Testis (tissue), 5 donors: ENCODE data around the gene OR2AT4. TPM values are rescaled to one million over a fixed set of nuclear protein-coding genes. Genes with fewer than 3 reads are reported as not detected.

ENCODE experiments used
- DNase-seq: peaks from one replicate; pipeline ENCODE4 v3.0.0-alpha.2; 2019
- H3K27ac ChIP-seq, 2 donors: fragments of 200-600 bp; sonication (generic); one replicate each; pipeline ENCODE4 v1.5.1; 2019
- H3K27me3 ChIP-seq: fragments of 200-600 bp; sonication (generic); one replicate; pipeline ENCODE4 v1.5.1; 2019
- H3K36me3 ChIP-seq: fragments of 200-600 bp; sonication (generic); one replicate; pipeline ENCODE4 v1.5.1; 2017; ENCODE audit warnings: low read depth; ENCODE audit errors: missing control alignments
- H3K4me1 ChIP-seq: fragments of 200-600 bp; sonication (generic); one replicate; pipeline ENCODE4 v1.5.1; 2019
- H3K4me3 ChIP-seq, 2 donors: fragments of 200-600 bp; sonication (generic); one replicate each; pipeline ENCODE4 v1.5.1; 2017 to 2019
- H3K9me3 ChIP-seq: fragments of 200-600 bp; sonication (generic); one replicate; pipeline ENCODE4 v1.5.1; 2017
- CTCF ChIP-seq, 3 experiments: fragments of 450-650 bp in 2 of 3; fragments of 200-600 bp in 1 of 3; sonication (generic) in 1 of 3; IDR thresholded peaks; one replicate each; pipeline ENCODE4 v1.5.1; 2016 to 2019; ENCODE audit warnings: antibody characterized with exemption in 3 of 3, mild to moderate bottlenecking in 2 of 3, moderate library complexity in 1 of 3
- POLR2A ChIP-seq: fragments of 450-650 bp; IDR thresholded peaks from one replicate; pipeline ENCODE4 v1.6.1; 2017; ENCODE audit warnings: antibody characterized with exemption, mild to moderate bottlenecking, moderate library complexity
- WGBS, 2 donors: methylation state at CpG; one replicate each; pipeline ENCODE4 v1.1.5; 2018; 5-methylcytosine and 5-hydroxymethylcytosine counted together
- intact Hi-C: fragments of 100-400 bp; cut with DNase I; formaldehyde crosslinking; loops from one replicate; pipeline ENCODE4 v1.15.1; 2023; ENCODE audit warnings: low total_unique reads
- long read RNA-seq, 2 donors: transcript quantifications; one replicate each; lab custom pipeline, GENCODE V29; 2026
- polyA plus RNA-seq: library from polyadenylated mRNA; stranded (reverse); fragments of 350-450 nt; fragmentation: Illumina TruSeq; extraction: RNeasy Lipid Tissue Mini Kit (QIAGEN cat#74804); gene quantifications from one replicate; pipeline ENCODE4 v1.2.3, GENCODE V29; 2014; ENCODE audit warnings: low read depth, low replicate concordance; ENCODE audit not compliant: insufficient read depth
- total RNA-seq, 2 donors: library from RNA; depleted of rRNA; stranded (reverse); fragments of >200 nt; gene quantifications; one replicate each; pipeline ENCODE4 v1.2.3, GENCODE V29; 2016

OR2AT4 gene
- total RNA-seq (under 1 TPM; 0.94 to 0.99 TPM), polyA plus RNA-seq (0.04 TPM)
- long read RNA-seq, donor 1, result 0 reads
- long read RNA-seq, donor 2, result 0 reads

- H3K4me3 ChIP-seq, result no peak within 1 kb of the TSS
- 82 to 85% methylated on average over 9 of the region's 9 CpGs for WGBS, 2 donors
- TF ChIP-seq CTCF (IDR thresholded peaks at IDR 0.05) (no peak), POLR2A (no peak)
- no peaks in the 10 kb centered on the region for H3K9me3 ChIP-seq
- H3K27ac ChIP-seq, result no peak within 1 kb of the TSS
- intact Hi-C loops, result no loop called here
- H3K4me1 ChIP-seq, result peaks cover 2% of the 10 kb centered on the region
- H3K27me3 ChIP-seq, result no peaks in the 10 kb centered on the region
- no peaks in the 10 kb centered on the region for H3K36me3 ChIP-seq
- DNase-seq, result no peak
Measured at GRCh38 chr11:75096456-75097172, at the start of gene OR2AT4. Gene OR2AT4 (minus strand): TSS chr11:75096876.

GRCh38 chr11:75145972-75146519 is 49.4 kb upstream of the OR2AT4 start:
- no peak for DNase-seq
- Histone ChIP-seq H3K4me3 (no peak overlapping the region), H3K27me3 (no peaks in the 10 kb centered on the region), H3K4me1 (no peaks in the 10 kb centered on the region), H3K27ac (no peak overlapping the region), H3K36me3 (no peaks in the 10 kb centered on the region), H3K9me3 (no peaks in the 10 kb centered on the region)
- whole genome bisulfite sequencing, 2 donors, result 74% methylated on average over 6 of the region's 6 CpGs
- TF ChIP-seq CTCF (IDR thresholded peaks at IDR 0.05) (no peak), POLR2A (no peak)
- intact Hi-C loops, result loop anchor here (5.0 kb wide), 1 partner anchor 56 kb away; no protein-coding TSS in a partner anchor

GRCh38 chr11:75145196-75145971 is 48.7 kb upstream of the OR2AT4 start:
- no peaks in the 10 kb centered on the region for H3K27me3 ChIP-seq
- no peak overlapping the region for H3K27ac ChIP-seq
- H3K4me1 ChIP-seq, result no peaks in the 10 kb centered on the region
- H3K36me3 ChIP-seq, result no peaks in the 10 kb centered on the region
- WGBS, 2 donors, result 87 to 91% methylated on average over 9 of the region's 9 CpGs
- no peak for DNase-seq
- H3K4me3 ChIP-seq, result no peak overlapping the region
- TF ChIP-seq CTCF (IDR thresholded peaks at IDR 0.05) (no peak), POLR2A (no peak)
- intact Hi-C loops, result loop anchor here (5.0 kb wide), 1 partner anchor 57 kb away; no protein-coding TSS in a partner anchor
- H3K9me3 ChIP-seq, result no peaks in the 10 kb centered on the region

- DNase-seq, result no peak
- Histone ChIP-seq H3K4me1 (no peaks in the 10 kb centered on the region), H3K36me3 (no peaks in the 10 kb centered on the region), H3K27me3 (no peaks in the 10 kb centered on the region), H3K4me3 (no peak overlapping the region), H3K9me3 (no peaks in the 10 kb centered on the region), H3K27ac (no peak overlapping the region)
- intact Hi-C loops, result loop anchor here (5.0 kb wide), 2 partner anchors 58 to 98 kb away; partner anchors contain the start of gene TPBGL
- 48 to 59% methylated on average over 3 of the region's 3 CpGs for WGBS, 2 donors
- TF ChIP-seq CTCF (IDR thresholded peaks at IDR 0.05) (no peak), POLR2A (no peak)
Measured at GRCh38 chr11:75144716-75145014, 48.0 kb upstream of the OR2AT4 start.
